ENCODE measurements around the gene RPS24.
"Not testable (repeated sequence)": the region's sequence is repeated elsewhere in the genome, so short reads cannot be mapped to it uniquely, and the experiment has no call there.

RPS24 gene

GRCh38 chr10:78070726-78071125 lies 37.1 kb downstream of the RPS24 start:
- Histone ChIP-seq H4K20me1 (ENCODE audit: insufficient read depth) (no peaks in the 10 kb centered on the region), H3K79me2 (ENCODE audit: insufficient read depth, low read depth) (no peaks in the 10 kb centered on the region), H3K27ac (no peak overlapping the region), H3K4me2 (no peak overlapping the region), H3K27me3 (ENCODE audit: insufficient read depth, low read depth) (no peaks in the 10 kb centered on the region), H3K4me3 (IDR thresholded peaks at IDR 0.05; ENCODE audit: insufficient read depth, low read depth, low read length) (no peak overlapping the region), H3K36me3 (ENCODE audit: insufficient read depth) (no peaks in the 10 kb centered on the region), H3K9ac (no peak overlapping the region), H3K4me1 (ENCODE audit: low read depth, poor library complexity, severe bottlenecking) (peaks cover 12% of the 10 kb centered on the region), H2AFZ (ENCODE audit: low read depth) (no peak overlapping the region)
- TF ChIP-seq, protein P1, sequence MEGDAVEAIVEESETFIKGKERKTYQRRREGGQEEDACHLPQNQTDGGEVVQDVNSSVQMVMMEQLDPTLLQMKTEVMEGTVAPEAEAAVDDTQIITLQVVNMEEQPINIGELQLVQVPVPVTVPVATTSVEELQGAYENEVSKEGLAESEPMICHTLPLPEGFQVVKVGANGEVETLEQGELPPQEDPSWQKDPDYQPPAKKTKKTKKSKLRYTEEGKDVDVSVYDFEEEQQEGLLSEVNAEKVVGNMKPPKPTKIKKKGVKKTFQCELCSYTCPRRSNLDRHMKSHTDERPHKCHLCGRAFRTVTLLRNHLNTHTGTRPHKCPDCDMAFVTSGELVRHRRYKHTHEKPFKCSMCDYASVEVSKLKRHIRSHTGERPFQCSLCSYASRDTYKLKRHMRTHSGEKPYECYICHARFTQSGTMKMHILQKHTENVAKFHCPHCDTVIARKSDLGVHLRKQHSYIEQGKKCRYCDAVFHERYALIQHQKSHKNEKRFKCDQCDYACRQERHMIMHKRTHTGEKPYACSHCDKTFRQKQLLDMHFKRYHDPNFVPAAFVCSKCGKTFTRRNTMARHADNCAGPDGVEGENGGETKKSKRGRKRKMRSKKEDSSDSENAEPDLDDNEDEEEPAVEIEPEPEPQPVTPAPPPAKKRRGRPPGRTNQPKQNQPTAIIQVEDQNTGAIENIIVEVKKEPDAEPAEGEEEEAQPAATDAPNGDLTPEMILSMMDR (conservative IDR thresholded peaks at IDR 0.05; ENCODE audit: low read depth, low read length) = no peak

GRCh38 chr10:78071140-78071856 lies 37.6 kb downstream of the RPS24 start:
- Histone ChIP-seq H3K9ac (no peak overlapping the region), H4K20me1 (ENCODE audit: insufficient read depth) (no peaks in the 10 kb centered on the region), H3K4me2 (no peak overlapping the region), H3K4me3 (IDR thresholded peaks at IDR 0.05; ENCODE audit: insufficient read depth, low read depth, low read length) (no peak overlapping the region), H3K79me2 (ENCODE audit: insufficient read depth, low read depth) (no peaks in the 10 kb centered on the region), H3K36me3 (ENCODE audit: insufficient read depth) (no peaks in the 10 kb centered on the region), H3K27me3 (ENCODE audit: insufficient read depth, low read depth) (no peaks in the 10 kb centered on the region), H2AFZ (ENCODE audit: low read depth) (no peak overlapping the region), H3K27ac (no peak overlapping the region), H3K4me1 (ENCODE audit: low read depth, poor library complexity, severe bottlenecking) (peaks cover 6% of the 10 kb centered on the region)
- TF ChIP-seq, protein P1 (conservative IDR thresholded peaks at IDR 0.05; ENCODE audit: low read depth, low read length) = no peak

- Histone ChIP-seq H3K27me3 (ENCODE audit: insufficient read depth, low read depth) (no peaks in the 10 kb centered on the region), H2AFZ (ENCODE audit: low read depth) (no peak overlapping the region)
Measured at GRCh38 chr10:78071857-78072179, 38.2 kb downstream of the RPS24 start.

GRCh38 chr10:78072504-78072903 lies 38.8 kb downstream of the RPS24 start:
- TF ChIP-seq, protein P1 (conservative IDR thresholded peaks at IDR 0.05; ENCODE audit: low read depth, low read length) = no peak
- no peak overlapping the region for H3K9ac ChIP-seq
- no peak overlapping the region for H3K27ac ChIP-seq
- H3K4me1 ChIP-seq (ENCODE audit: low read depth, poor library complexity, severe bottlenecking) = no peaks in the 10 kb centered on the region
- no peaks in the 10 kb centered on the region for H3K79me2 ChIP-seq (ENCODE audit: insufficient read depth, low read depth)
- H2AFZ ChIP-seq (ENCODE audit: low read depth) = no peak overlapping the region
- no peaks in the 10 kb centered on the region for H4K20me1 ChIP-seq (ENCODE audit: insufficient read depth)
- no peak overlapping the region for H3K4me2 ChIP-seq
- H3K36me3 ChIP-seq (ENCODE audit: insufficient read depth) = no peaks in the 10 kb centered on the region
- no peaks in the 10 kb centered on the region for H3K27me3 ChIP-seq (ENCODE audit: insufficient read depth, low read depth)
- no peak overlapping the region for H3K4me3 ChIP-seq (IDR thresholded peaks at IDR 0.05; ENCODE audit: insufficient read depth, low read depth, low read length)

More at GRCh38 chr10:78071857-78072179, 38.2 kb downstream of the RPS24 start:
- H3K27ac ChIP-seq = no peak overlapping the region
- H3K4me3 ChIP-seq (IDR thresholded peaks at IDR 0.05; ENCODE audit: insufficient read depth, low read depth, low read length) = no peak overlapping the region
- peaks cover under 1% of the 10 kb centered on the region for H3K4me1 ChIP-seq (ENCODE audit: low read depth, poor library complexity, severe bottlenecking)
- no peaks in the 10 kb centered on the region for H3K79me2 ChIP-seq (ENCODE audit: insufficient read depth, low read depth)
- no peaks in the 10 kb centered on the region for H4K20me1 ChIP-seq (ENCODE audit: insufficient read depth)
- no peaks in the 10 kb centered on the region for H3K36me3 ChIP-seq (ENCODE audit: insufficient read depth)
- no peak overlapping the region for H3K4me2 ChIP-seq
- TF ChIP-seq, protein P1 (conservative IDR thresholded peaks at IDR 0.05; ENCODE audit: low read depth, low read length) = no peak
- H3K9ac ChIP-seq = no peak overlapping the region

DNA sequence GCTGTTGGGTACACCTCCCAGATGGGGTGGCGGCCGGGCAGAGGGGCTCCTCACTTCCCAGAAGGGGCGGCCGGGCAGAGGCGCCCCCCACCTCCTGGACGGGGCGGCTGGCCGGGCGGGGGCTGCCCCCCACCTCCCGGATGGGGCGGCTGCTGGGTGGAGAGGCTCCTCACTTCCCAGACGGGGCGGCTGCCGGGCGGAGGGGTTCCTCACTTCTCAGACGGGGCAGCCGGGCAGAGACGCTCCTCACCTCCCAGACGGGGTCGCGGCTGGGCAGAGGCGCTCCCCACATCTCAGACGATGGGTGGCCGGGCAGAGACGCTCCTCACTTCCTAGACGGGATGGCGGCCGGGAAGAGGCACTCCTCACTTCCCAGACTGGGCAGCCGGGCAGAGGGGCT lies 42.1 kb downstream of the RPS24 start:
- not testable (repeated sequence) for H3K4me1 ChIP-seq (ENCODE audit: low read depth, poor library complexity, severe bottlenecking); H3K4me2 ChIP-seq; H2AFZ ChIP-seq (ENCODE audit: low read depth); H3K27me3 ChIP-seq (ENCODE audit: insufficient read depth, low read depth); H3K9ac ChIP-seq; H3K4me3 ChIP-seq (IDR thresholded peaks at IDR 0.05; ENCODE audit: insufficient read depth, low read depth, low read length); H3K27ac ChIP-seq; H3K36me3 ChIP-seq (ENCODE audit: insufficient read depth); H4K20me1 ChIP-seq (ENCODE audit: insufficient read depth); H3K79me2 ChIP-seq (ENCODE audit: insufficient read depth, low read depth)
